ENCODE results near the gene ENO4. TPM values are rescaled to one million over a fixed set of nuclear protein-coding genes. Genes with fewer than 3 reads are reported as not detected.

ENO4 gene
- total RNA-seq, 1 experiment from 2014 or later: 0.12 TPM

- CTCF ChIA-PET: no interaction called here
- H3K4me3 Mint-ChIP-seq (ENCODE audit: low read depth, unreplicated experiment): no peak overlapping the region
- BruUV-seq (replicated peaks): no TSS peak
- H3K9me3 Mint-ChIP-seq (ENCODE audit: low read depth, unreplicated experiment): no peaks in the 10 kb centered on the region
- no peaks in the 10 kb centered on the region for H3K27me3 Mint-ChIP-seq (ENCODE audit: unreplicated experiment)
- H3K36me3 Mint-ChIP-seq (ENCODE audit: insufficient read depth, unreplicated experiment): peaks cover 12% of the 10 kb centered on the region
- H3K4me1 Mint-ChIP-seq (ENCODE audit: low read depth, unreplicated experiment): no peaks in the 10 kb centered on the region
- H3K27ac Mint-ChIP-seq (ENCODE audit: unreplicated experiment): no peak overlapping the region
- TF ChIP-seq CTCF (IDR thresholded peaks at IDR 0.05; ENCODE audit: unreplicated experiment): no peak
- intact Hi-C loops (cut with micrococcal nuclease; ENCODE audit: unreplicated experiment): no loop called here
- no peak for DNase-seq
These were observed 50.3 kb downstream of the ENO4 start for GRCh38 chr10:116899626-116900025.

- intact Hi-C loops (cut with micrococcal nuclease; ENCODE audit: unreplicated experiment): no loop called here
- H3K4me1 Mint-ChIP-seq (ENCODE audit: low read depth, unreplicated experiment): no peaks in the 10 kb centered on the region
- H3K27me3 Mint-ChIP-seq (ENCODE audit: unreplicated experiment): no peaks in the 10 kb centered on the region
- no TSS peak for BruUV-seq (replicated peaks)
- CTCF ChIA-PET: no interaction called here
- H3K36me3 Mint-ChIP-seq (ENCODE audit: insufficient read depth, unreplicated experiment): peaks cover 7% of the 10 kb centered on the region
- no peak overlapping the region for H3K27ac Mint-ChIP-seq (ENCODE audit: unreplicated experiment)
- TF ChIP-seq CTCF (IDR thresholded peaks at IDR 0.05; ENCODE audit: unreplicated experiment): no peak
- DNase-seq: no peak
- H3K4me3 Mint-ChIP-seq (ENCODE audit: low read depth, unreplicated experiment): no peak overlapping the region
- no peaks in the 10 kb centered on the region for H3K9me3 Mint-ChIP-seq (ENCODE audit: low read depth, unreplicated experiment)
These were observed 56.5 kb downstream of the ENO4 start for GRCh38 chr10:116905845-116906210.

- Mint-ChIP-seq H3K9me3 (ENCODE audit: low read depth, unreplicated experiment) (no peaks in the 10 kb centered on the region), H3K36me3 (ENCODE audit: insufficient read depth, unreplicated experiment) (peaks cover 5% of the 10 kb centered on the region), H3K27me3 (ENCODE audit: unreplicated experiment) (no peaks in the 10 kb centered on the region), H3K4me1 (ENCODE audit: low read depth, unreplicated experiment) (no peaks in the 10 kb centered on the region), H3K4me3 (ENCODE audit: low read depth, unreplicated experiment) (no peak overlapping the region), H3K27ac (ENCODE audit: unreplicated experiment) (no peak overlapping the region)
- no TSS peak for BruUV-seq (replicated peaks)
- no peak for TF ChIP-seq CTCF (IDR thresholded peaks at IDR 0.05; ENCODE audit: unreplicated experiment)
- intact Hi-C loops (cut with micrococcal nuclease; ENCODE audit: unreplicated experiment): no loop called here
- DNase-seq: no peak
- CTCF ChIA-PET: no interaction called here
These were observed 58.1 kb downstream of the ENO4 start for GRCh38 chr10:116907245-116907987.

- Mint-ChIP-seq H3K4me3 (ENCODE audit: low read depth, unreplicated experiment) (no peak overlapping the region), H3K4me1 (ENCODE audit: low read depth, unreplicated experiment) (no peaks in the 10 kb centered on the region), H3K9me3 (ENCODE audit: low read depth, unreplicated experiment) (no peaks in the 10 kb centered on the region), H3K27ac (ENCODE audit: unreplicated experiment) (no peak overlapping the region), H3K36me3 (ENCODE audit: insufficient read depth, unreplicated experiment) (peaks cover 8% of the 10 kb centered on the region), H3K27me3 (ENCODE audit: unreplicated experiment) (no peaks in the 10 kb centered on the region)
- no peak for DNase-seq
- no TSS peak for BruUV-seq (replicated peaks)
- CTCF ChIA-PET: no interaction called here
- no peak for TF ChIP-seq CTCF (IDR thresholded peaks at IDR 0.05; ENCODE audit: unreplicated experiment)
- intact Hi-C loops (cut with micrococcal nuclease; ENCODE audit: unreplicated experiment): no loop called here
These were observed 60.0 kb downstream of the ENO4 start for GRCh38 chr10:116909307-116909706.

Measured in Calu3 (cell line).